Small intestine (tissue), 7 donors: ENCODE results near the gene SGMS1. TPM values are rescaled to one million over a fixed set of nuclear protein-coding genes. Genes with fewer than 3 reads are reported as not detected.
"Not testable (repeated sequence)": the region's sequence is repeated elsewhere in the genome, so short reads cannot be mapped to it uniquely, and the experiment has no call there.

Experiments used
- DNase-seq, 2 donors: peaks; one replicate each; pipeline versions ENCODE4 v3.0.0 to v3.0.0-alpha.2; 2013
- FAIRE-seq: peaks from 2 replicates; lab custom pipeline; 2012; peaks lifted over from hg19 to GRCh38; lab: Jason Lieb, UNC
- H3K27ac ChIP-seq, 3 donors: one replicate each; pipeline ENCODE4 v1.5.1; 2013; ENCODE audit warnings: low read length in 2 of 3, mild to moderate bottlenecking in 2 of 3, control low read depth in 1 of 3, inconsistent platforms in 1 of 3, low read depth in 1 of 3, moderate library complexity in 1 of 3
- H3K27me3 ChIP-seq, 3 donors: one replicate each; pipeline ENCODE4 v1.6.1; 2013; ENCODE audit warnings: low read length in 3 of 3, inconsistent platforms in 1 of 3; ENCODE audit not compliant: control insufficient read depth in 3 of 3, insufficient read depth in 3 of 3
- H3K36me3 ChIP-seq, 3 donors: one replicate each; pipeline ENCODE4 v1.6.1; 2013; ENCODE audit warnings: low read length in 3 of 3, inconsistent platforms in 1 of 3, low read depth in 1 of 3, mild to moderate bottlenecking in 1 of 3, moderate library complexity in 1 of 3; ENCODE audit not compliant: control insufficient read depth in 3 of 3, insufficient read depth in 2 of 3
- H3K4me1 ChIP-seq, 3 donors: one replicate each; pipeline ENCODE4 v1.6.1; 2013; ENCODE audit warnings: low read length in 2 of 3, inconsistent platforms in 1 of 3, low read depth in 1 of 3, mild to moderate bottlenecking in 1 of 3, moderate library complexity in 1 of 3; ENCODE audit not compliant: control insufficient read depth in 3 of 3, insufficient read depth in 2 of 3
- H3K4me3 ChIP-seq, 3 donors: one replicate each; pipeline ENCODE4 v1.5.1; 2013; ENCODE audit warnings: low read length in 3 of 3, control low read depth in 1 of 3, inconsistent platforms in 1 of 3, low read depth in 1 of 3, mild to moderate bottlenecking in 1 of 3, moderate library complexity in 1 of 3
- H3K9me3 ChIP-seq, 2 donors: one replicate each; pipeline ENCODE4 v1.6.1; 2013; ENCODE audit warnings: low read depth in 1 of 2, low read length in 1 of 2; ENCODE audit not compliant: control insufficient read depth in 2 of 2, insufficient read depth in 1 of 2
- WGBS, 3 donors: extraction: QIAGEN DNeasy Blood & Tissue Kit; methylation state at CpG; one replicate each; pipeline ENCODE4 v1.1.7; 2013; 5-methylcytosine and 5-hydroxymethylcytosine counted together
- polyA plus RNA-seq, 4 donors: library from polyadenylated mRNA; stranded (reverse) in 3 of 4; unstranded in 1 of 4; fragments of 200-250 nt in 3 of 4; fragments of 120-200 nt in 1 of 4; gene quantifications; one replicate each; pipeline versions ENCODE4 v1.2.1 to v1.2.3, GENCODE V29; 2013
- donor health status: healthy with polysubstance abuse.
- donor health status: control.
- donor health status: control.
- donor health status: Bipolar disorder and iron deficiency.
- donor health status: healthy.

Gene SGMS1
- polyA plus RNA-seq, 4 donors = 7.6 to 28.2 (median 11.4) TPM

DNA sequence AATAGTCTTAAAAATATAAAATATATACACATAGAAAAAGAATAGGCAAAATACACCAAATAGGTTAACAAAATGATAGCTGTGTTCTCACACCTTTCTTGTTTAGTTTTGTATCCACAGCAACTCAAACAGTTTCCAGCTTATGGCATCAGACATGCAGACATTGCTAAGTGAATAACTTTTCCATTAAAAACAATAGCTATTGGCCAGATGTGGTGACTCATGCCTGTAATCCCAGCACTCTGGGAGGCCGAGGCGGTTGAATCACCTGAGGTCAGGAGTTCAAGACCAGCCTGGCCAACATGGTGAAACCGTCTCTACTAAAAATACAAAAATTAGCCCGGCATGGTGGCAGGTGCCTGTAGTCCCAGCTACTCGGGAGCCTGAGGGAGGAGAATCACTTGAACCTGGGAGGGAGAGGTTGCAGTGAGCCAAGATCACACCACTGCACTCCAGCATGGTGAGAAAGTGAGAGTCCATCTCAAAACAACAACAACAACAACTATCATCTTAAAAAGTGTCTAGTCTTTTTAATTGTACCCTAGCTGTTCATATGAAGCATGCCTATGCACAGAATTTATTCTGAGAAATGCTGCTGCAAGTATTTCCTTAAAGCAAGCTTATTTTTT, 88.9 kb downstream of the SGMS1 start:
- WGBS, 3 donors = 81 to 86% (median 84%) methylated on average over 5 of the region's 5 CpGs

DNA sequence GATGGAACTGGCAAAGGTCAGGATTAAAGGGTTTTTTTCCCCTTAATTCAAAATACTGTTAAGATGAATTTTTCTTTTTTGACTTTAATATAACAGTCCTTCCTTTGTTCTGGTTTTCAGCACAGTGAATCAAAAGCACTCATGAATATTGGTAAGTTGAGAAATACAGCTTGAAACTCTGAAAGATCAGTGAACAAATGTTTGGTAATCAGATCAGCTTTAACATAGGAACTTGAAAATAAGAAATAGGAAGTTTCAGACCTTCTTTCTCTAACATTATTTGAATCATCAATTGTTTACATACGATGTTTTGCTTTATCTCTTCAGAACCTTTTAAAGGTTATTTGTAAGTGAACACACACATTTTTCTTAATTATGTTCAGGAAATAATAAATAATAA, 90.5 kb downstream of the SGMS1 start:
- no peaks in the 10 kb centered on the region for H3K36me3 ChIP-seq
- H3K4me3 ChIP-seq = no peak overlapping the region
- FAIRE-seq (no peak), DNase-seq (no peak)
- peaks cover 0 to 3% (median 0%) of the 10 kb centered on the region in 3 donors for H3K4me1 ChIP-seq
- no peak overlapping the region for H3K27ac ChIP-seq
- no peaks in the 10 kb centered on the region for H3K27me3 ChIP-seq
- WGBS, 3 donors = 86 to 94% (median 89%) methylated on average over 1 of the region's 1 CpG
- no peaks in the 10 kb centered on the region for H3K9me3 ChIP-seq

More for the DNA sequence above, 88.9 kb downstream of the SGMS1 start:
- H3K4me1 ChIP-seq, H3K36me3 ChIP-seq, H3K27ac ChIP-seq, FAIRE-seq, H3K4me3 ChIP-seq, H3K9me3 ChIP-seq, DNase-seq, H3K27me3 ChIP-seq: not testable (repeated sequence)

DNA sequence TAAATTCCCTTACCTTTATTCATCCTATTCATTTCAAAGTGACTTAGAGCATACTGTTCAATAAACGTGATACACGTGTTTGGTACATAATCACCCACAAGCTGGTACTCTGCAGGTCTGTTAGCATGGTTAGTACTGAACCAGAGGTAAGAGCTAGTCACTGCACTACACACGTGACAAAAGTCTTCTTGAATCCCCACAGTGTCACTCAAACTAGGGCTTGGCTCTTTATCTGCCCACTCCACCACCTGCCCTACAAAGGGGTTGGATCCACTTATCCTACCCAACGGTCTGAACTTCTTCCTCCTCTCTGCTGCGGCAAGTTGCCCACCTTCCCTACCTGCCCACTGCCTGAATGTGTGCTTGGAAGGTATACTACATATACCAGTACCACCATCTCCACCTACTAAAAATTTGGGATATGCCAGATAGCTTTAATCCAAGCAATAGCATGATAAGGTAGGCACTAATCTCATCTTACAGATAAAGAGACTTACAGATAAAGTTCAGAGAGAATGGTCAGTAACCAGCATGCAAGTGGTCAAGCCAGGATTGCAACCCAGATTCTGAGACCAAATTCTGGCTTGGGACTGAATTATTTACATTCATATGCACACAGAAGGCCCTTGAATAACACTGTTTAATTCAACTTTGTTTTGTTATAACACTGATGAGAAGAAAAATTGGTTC, 92.2 kb downstream of the SGMS1 start:
- DNase-seq = no peak
- no peak for FAIRE-seq
- Histone ChIP-seq H3K4me1 (no peaks in the 10 kb centered on the region), H3K9me3 (no peaks in the 10 kb centered on the region), H3K4me3 (no peak overlapping the region), H3K36me3 (no peaks in the 10 kb centered on the region), H3K27me3 (no peaks in the 10 kb centered on the region), H3K27ac (no peak overlapping the region)
- WGBS, 3 donors = 73 to 86% (median 83%) methylated on average over 5 of the region's 5 CpGs

DNA sequence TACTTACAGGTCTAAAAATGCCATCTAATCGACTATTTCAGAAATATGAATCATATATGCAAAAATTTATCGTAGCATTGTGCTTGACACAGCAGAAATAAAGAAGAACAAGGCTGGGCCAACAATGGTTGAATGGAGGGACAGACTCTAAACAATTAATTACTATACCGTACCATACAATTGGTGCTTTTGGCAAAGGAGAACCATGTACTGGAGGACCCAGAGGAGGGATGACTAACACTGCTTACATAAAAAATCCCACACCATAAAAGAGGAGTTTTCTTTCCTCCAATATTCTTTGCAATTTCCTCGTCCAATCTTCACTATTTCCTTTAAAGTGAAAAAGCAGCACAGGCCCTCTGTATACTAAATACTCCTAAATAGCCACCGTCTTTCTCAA, 94.1 kb downstream of the SGMS1 start:
- DNase-seq (no peak), FAIRE-seq (no peak)
- no peaks in the 10 kb centered on the region for H3K27me3 ChIP-seq
- H3K27ac ChIP-seq = no peak overlapping the region
- WGBS, 3 donors = 89 to 97% (median 92%) methylated on average over 5 of the region's 5 CpGs
- H3K36me3 ChIP-seq = no peaks in the 10 kb centered on the region
- H3K4me1 ChIP-seq = no peaks in the 10 kb centered on the region
- no peaks in the 10 kb centered on the region for H3K9me3 ChIP-seq
- H3K4me3 ChIP-seq = no peak overlapping the region

GRCh38 chr10:50528206-50528605, 95.5 kb downstream of the SGMS1 start:
- Histone ChIP-seq H3K27ac (no peak overlapping the region), H3K4me1 (no peaks in the 10 kb centered on the region), H3K27me3 (no peaks in the 10 kb centered on the region), H3K36me3 (no peaks in the 10 kb centered on the region), H3K9me3 (no peaks in the 10 kb centered on the region), H3K4me3 (no peak overlapping the region)
- no peak for DNase-seq
- FAIRE-seq = no peak
- WGBS, 3 donors = 78 to 89% (median 84%) methylated on average over 2 of the region's 2 CpGs

- WGBS, 3 donors = 68 to 83% (median 72%) methylated on average over 7 of the region's 7 CpGs
- no peak overlapping the region for H3K4me3 ChIP-seq
- FAIRE-seq = no peak
Measured at GRCh38 chr10:50527442-50528043, 96.2 kb downstream of the SGMS1 start.

DNA sequence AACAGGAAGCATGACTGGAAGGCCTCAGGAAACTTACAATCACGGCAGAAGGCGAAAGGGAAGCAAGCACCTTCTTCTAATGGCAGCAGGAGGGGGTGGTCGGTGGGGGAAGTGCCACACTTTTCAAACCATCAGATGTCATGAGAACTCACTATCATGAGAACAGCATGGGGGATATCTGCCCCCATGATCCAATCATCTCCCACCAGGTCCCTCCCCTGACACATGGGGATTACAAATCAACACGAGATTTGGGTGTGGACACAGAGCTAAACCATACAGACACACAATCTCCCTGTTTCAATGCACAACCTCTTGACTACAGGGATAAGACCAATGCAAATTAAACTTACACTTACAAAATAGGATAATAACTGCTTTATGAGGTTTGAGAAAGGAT, 97.6 kb downstream of the SGMS1 start:
- Histone ChIP-seq H3K36me3 (peaks cover 0 to 3% (median 0%) of the 10 kb centered on the region in 3 donors), H3K9me3 (no peaks in the 10 kb centered on the region), H3K4me3 (no peak overlapping the region), H3K27ac (no peak overlapping the region), H3K27me3 (no peaks in the 10 kb centered on the region), H3K4me1 (no peaks in the 10 kb centered on the region)
- 97% methylated on average over 4 of the region's 4 CpGs for WGBS, 3 donors
- DNase-seq (no peak), FAIRE-seq (no peak)

More at GRCh38 chr10:50527442-50528043, 96.2 kb downstream of the SGMS1 start:
- no peak overlapping the region for H3K27ac ChIP-seq
- H3K9me3 ChIP-seq = no peaks in the 10 kb centered on the region
- H3K27me3 ChIP-seq = no peaks in the 10 kb centered on the region
- H3K36me3 ChIP-seq = peaks cover 0 to 3% (median 0%) of the 10 kb centered on the region in 3 donors
- H3K4me1 ChIP-seq = no peaks in the 10 kb centered on the region
- DNase-seq = no peak

GRCh38 chr10:50523357-50523756, 100.4 kb downstream of the SGMS1 start:
- H3K4me3 ChIP-seq = no peak overlapping the region
- no peaks in the 10 kb centered on the region for H3K4me1 ChIP-seq
- peaks cover 0 to 6% (median 0%) of the 10 kb centered on the region in 3 donors for H3K36me3 ChIP-seq
- no peaks in the 10 kb centered on the region for H3K9me3 ChIP-seq
- DNase-seq (no peak), FAIRE-seq (no peak)
- H3K27me3 ChIP-seq = no peaks in the 10 kb centered on the region
- H3K27ac ChIP-seq = no peak overlapping the region
